PFSK-1 (cell line): ENCODE measurements around the gene NR2F6.

Source experiments
- FOXP2 ChIP-seq: optimal IDR thresholded peaks from 2 replicates; pipeline ENCODE3; 2011; ENCODE audit warnings: borderline replicate concordance, control low read depth, inconsistent platforms; ENCODE audit not compliant: insufficient read depth; ENCODE audit errors: extremely low read length, extremely low read depth
- POLR2AphosphoS5 ChIP-seq: IDR thresholded peaks from 2 replicates; pipeline ENCODE4 v1.6.1; 2012; ENCODE audit warnings: low read depth, mild to moderate bottlenecking, control low read depth, low read length, moderate library complexity
- REST ChIP-seq, 2 experiments: IDR thresholded peaks; 2 replicates each; pipeline versions ENCODE4 v1.6.1 to v1.8.0; 2011 to 2012; ENCODE audit warnings: low read depth in 2 of 2, low read length in 2 of 2, control low read depth in 1 of 2, inconsistent platforms in 1 of 2, mild to moderate bottlenecking in 1 of 2, moderate library complexity in 1 of 2; ENCODE audit not compliant: insufficient read depth in 1 of 2

- no peak for TF ChIP-seq FOXP2
- no peak for TF ChIP-seq POLR2AphosphoS5
- TF ChIP-seq REST (IDR thresholded peaks at IDR 0.05; ENCODE audit: insufficient read depth in 1 of 2, low read depth in 2 of 2, low read length in 2 of 2): no peak
These were observed 49.1 kb downstream of the NR2F6 start for GRCh38 chr19:17196610-17197009.
